Tibial artery (tissue), 4 donors: ENCODE measurements around the gene RAD51B.
"Not testable (repeated sequence)": the region's sequence is repeated elsewhere in the genome, so short reads cannot be mapped to it uniquely, and the experiment has no call there.

Source experiments
- DNase-seq, 2 donors: peaks; one replicate each; pipeline ENCODE4 v3.0.0-alpha.2; 2019
- H3K27ac ChIP-seq, 2 donors: fragments of 200-600 bp; sonication (generic) in 1 of 2; 1 replicate in 1 of 2; 2 replicates in 1 of 2; pipeline ENCODE4 v1.5.1; 2018 to 2019; ENCODE audit warnings: mild to moderate bottlenecking in 1 of 2
- H3K27me3 ChIP-seq, 2 donors: fragments of 200-600 bp; sonication (generic) in 1 of 2; one replicate each; pipeline versions ENCODE4 v1.5.1 to v1.6.0; 2016 to 2019
- H3K36me3 ChIP-seq, 3 donors: fragments of 200-600 bp; sonication (generic) in 2 of 3; one replicate each; pipeline ENCODE4 v1.5.1; 2016 to 2019; ENCODE audit warnings: mild to moderate bottlenecking in 2 of 3
- H3K4me1 ChIP-seq, 4 donors: fragments of 200-600 bp; sonication (generic) in 2 of 4; 1 replicate in 3 of 4; 2 replicates in 1 of 4; pipeline ENCODE4 v1.5.1; 2016 to 2019
- H3K4me3 ChIP-seq, 2 donors: fragments of 200-600 bp; sonication (generic) in 1 of 2; 1 replicate in 1 of 2; 2 replicates in 1 of 2; pipeline ENCODE4 v1.5.1; 2018 to 2019; ENCODE audit warnings: mild to moderate bottlenecking in 2 of 2
- H3K9me3 ChIP-seq, 3 donors: fragments of 200-600 bp; sonication (generic) in 1 of 3; one replicate each; pipeline ENCODE4 v1.5.1; 2016 to 2019
- intact Hi-C: fragments of 100-400 bp; cut with DNase I; formaldehyde crosslinking; loops from one replicate; pipeline ENCODE4 v1.15.0; 2023; ENCODE audit warnings: low total_unique reads
- TF ChIP-seq, protein P1 (sequence below), 2 experiments: fragments of 200-600 bp in 1 of 2; fragments of 450-650 bp in 1 of 2; IDR thresholded peaks; one replicate each; pipeline ENCODE4 v1.5.1; 2017 to 2019; ENCODE audit warnings: antibody characterized with exemption in 2 of 2, mild to moderate bottlenecking in 1 of 2, moderate library complexity in 1 of 2

Gene RAD51B

DNA sequence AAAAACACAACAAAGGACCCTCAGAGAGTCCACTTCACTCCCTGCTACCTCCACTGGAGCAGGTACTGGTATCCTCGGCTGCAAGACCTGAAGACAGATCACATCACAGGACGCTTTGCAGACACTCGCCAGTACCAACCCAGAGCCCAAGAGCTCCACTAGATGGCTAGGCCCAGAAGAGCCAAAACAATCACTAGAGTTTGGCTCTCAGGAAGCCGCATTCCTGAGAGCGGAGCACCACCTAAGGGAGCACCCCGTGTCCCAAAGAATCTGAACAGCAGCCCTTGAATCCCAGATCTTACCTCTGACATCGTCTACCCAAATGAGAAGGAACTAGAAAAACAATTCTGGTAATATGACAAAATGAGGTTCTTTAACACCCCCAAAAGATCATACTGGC lies 399.8 kb downstream of the RAD51B start:
- Histone ChIP-seq H3K4me1 (peaks cover 0 to 29% (median 7%) of the 10 kb centered on the region in 4 donors), H3K27ac (no peak overlapping the region), H3K27me3 (no peaks in the 10 kb centered on the region), H3K4me3 (no peak overlapping the region), H3K9me3 (no peaks in the 10 kb centered on the region), H3K36me3 (no peaks in the 10 kb centered on the region)
- no peak for DNase-seq
- TF ChIP-seq, protein P1, sequence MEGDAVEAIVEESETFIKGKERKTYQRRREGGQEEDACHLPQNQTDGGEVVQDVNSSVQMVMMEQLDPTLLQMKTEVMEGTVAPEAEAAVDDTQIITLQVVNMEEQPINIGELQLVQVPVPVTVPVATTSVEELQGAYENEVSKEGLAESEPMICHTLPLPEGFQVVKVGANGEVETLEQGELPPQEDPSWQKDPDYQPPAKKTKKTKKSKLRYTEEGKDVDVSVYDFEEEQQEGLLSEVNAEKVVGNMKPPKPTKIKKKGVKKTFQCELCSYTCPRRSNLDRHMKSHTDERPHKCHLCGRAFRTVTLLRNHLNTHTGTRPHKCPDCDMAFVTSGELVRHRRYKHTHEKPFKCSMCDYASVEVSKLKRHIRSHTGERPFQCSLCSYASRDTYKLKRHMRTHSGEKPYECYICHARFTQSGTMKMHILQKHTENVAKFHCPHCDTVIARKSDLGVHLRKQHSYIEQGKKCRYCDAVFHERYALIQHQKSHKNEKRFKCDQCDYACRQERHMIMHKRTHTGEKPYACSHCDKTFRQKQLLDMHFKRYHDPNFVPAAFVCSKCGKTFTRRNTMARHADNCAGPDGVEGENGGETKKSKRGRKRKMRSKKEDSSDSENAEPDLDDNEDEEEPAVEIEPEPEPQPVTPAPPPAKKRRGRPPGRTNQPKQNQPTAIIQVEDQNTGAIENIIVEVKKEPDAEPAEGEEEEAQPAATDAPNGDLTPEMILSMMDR (IDR thresholded peaks at IDR 0.05): no peak
- intact Hi-C loops: no loop called here

DNA sequence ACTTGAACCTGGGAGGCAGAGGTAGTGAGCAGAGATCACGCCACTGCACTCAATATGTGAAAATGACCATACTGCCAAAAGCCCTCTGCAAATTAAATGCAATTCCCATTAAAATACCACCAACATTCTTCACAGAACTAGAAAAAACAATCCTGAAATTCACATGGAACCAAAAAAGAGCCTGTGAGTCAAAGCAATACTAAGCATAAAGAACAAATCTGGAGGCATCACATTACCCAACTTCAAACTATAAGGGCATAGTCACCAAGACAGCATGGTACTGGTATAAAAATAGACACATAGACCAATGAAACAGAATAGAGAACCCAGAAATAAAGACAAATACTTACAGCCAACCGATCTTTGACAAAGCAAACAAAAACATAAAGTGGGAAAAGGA lies 401.5 kb downstream of the RAD51B start:
- peaks cover 0 to 21% (median 6%) of the 10 kb centered on the region in 4 donors for H3K4me1 ChIP-seq
- intact Hi-C loops, H3K27ac ChIP-seq, H3K27me3 ChIP-seq, H3K4me3 ChIP-seq, H3K9me3 ChIP-seq, H3K36me3 ChIP-seq, DNase-seq: not testable (repeated sequence)

DNA sequence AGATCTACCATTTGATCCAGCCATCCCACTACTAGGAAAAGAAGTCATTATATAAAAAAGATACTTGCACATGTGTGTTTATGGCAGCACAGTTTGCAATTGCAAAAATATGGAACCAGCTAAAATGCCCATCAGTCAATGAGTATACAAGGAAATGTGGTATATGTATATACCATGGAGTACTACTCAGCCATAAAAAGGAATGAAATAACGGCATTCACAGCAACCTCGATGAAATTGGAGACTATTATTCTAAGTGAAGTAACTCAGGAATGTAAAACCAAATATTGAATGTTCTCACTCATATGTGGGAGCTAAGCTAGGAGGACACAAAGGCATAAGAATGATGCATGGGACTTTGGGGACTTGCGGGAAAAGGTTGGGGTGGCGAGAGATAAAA lies 402.6 kb downstream of the RAD51B start:
- intact Hi-C loops: no loop called here

DNA sequence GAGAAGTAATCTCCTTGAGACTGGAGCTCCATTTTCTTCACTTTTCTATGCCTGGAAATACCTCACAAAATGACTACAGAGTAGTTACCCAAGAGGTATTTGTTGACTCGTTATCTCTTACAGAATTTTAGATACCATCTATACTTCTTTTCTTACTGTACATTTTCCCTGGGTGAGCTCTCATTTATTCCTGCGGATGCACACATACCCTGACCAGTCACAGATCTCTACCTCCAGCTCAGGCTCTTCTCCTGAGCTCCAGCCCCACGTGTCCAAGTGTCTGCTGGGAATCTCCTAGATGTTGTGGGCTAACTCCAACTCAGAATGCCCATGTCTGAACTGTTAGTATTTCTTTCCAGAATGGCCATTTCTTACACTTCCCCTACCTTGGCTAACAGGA lies 403.1 kb downstream of the RAD51B start:
- Histone ChIP-seq H3K4me1 (peaks cover 0 to 16% (median 3%) of the 10 kb centered on the region in 4 donors), H3K4me3 (no peak overlapping the region), H3K27ac (no peak overlapping the region), H3K36me3 (no peaks in the 10 kb centered on the region), H3K9me3 (no peaks in the 10 kb centered on the region), H3K27me3 (no peaks in the 10 kb centered on the region)
- TF ChIP-seq, protein P1 (IDR thresholded peaks at IDR 0.05): no peak
- intact Hi-C loops: no loop called here
- DNase-seq: no peak

More for the DNA sequence above, 402.6 kb downstream of the RAD51B start:
- H3K27ac ChIP-seq: no peak overlapping the region
- H3K9me3 ChIP-seq: no peaks in the 10 kb centered on the region
- no peaks in the 10 kb centered on the region for H3K36me3 ChIP-seq
- H3K4me1 ChIP-seq: peaks cover 0 to 21% (median 5%) of the 10 kb centered on the region in 4 donors
- H3K4me3 ChIP-seq: no peak overlapping the region
- H3K27me3 ChIP-seq: no peaks in the 10 kb centered on the region
- DNase-seq: no peak
- TF ChIP-seq, protein P1 (IDR thresholded peaks at IDR 0.05): no peak

DNA sequence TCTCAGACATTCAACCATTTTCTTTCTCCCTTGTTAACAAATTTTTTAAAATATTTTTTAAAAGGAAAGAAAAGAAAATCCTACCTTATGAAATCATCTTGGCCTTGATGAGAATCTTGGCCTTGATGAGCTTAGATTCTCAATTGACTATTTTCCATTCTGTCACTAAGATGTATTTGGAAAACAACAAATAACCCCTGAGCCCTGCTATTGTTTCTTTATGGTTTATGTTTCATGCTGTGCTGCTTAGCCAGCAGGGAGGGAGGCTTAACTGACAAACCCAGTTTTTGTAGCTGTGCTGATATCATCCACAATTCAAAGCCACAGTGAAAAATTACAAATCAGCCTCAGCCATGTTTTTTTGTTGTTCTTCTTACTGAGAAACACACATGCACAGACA lies 404.1 kb downstream of the RAD51B start:
- DNase-seq: no peak
- H3K27ac ChIP-seq: no peak overlapping the region
- H3K9me3 ChIP-seq: no peaks in the 10 kb centered on the region
- TF ChIP-seq, protein P1 (IDR thresholded peaks at IDR 0.05): no peak
- intact Hi-C loops: no loop called here
- H3K4me1 ChIP-seq: peaks cover 0 to 10% (median 0%) of the 10 kb centered on the region in 4 donors
- no peak overlapping the region for H3K4me3 ChIP-seq
- H3K27me3 ChIP-seq: no peaks in the 10 kb centered on the region
- no peaks in the 10 kb centered on the region for H3K36me3 ChIP-seq

DNA sequence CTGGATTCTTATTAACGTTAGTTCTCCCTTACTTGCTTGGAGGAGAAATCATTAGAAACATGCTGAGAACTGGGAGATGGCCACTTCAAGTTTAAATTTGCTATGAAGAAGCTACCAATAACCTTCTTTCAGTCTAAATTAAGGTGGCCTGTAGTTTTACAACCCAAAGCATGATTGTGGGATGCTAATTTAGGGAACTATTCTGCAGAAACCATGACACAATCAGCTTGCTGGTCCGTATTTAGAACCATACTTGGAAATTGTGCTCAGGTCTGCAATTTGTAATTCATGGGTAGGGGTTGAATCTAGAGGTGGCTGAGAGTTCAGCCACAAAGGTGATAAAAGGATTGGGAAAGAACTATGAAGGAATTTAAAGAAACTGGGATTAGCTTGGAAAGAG lies 405.7 kb downstream of the RAD51B start:
- Histone ChIP-seq H3K9me3 (no peaks in the 10 kb centered on the region), H3K27ac (no peak overlapping the region), H3K27me3 (no peaks in the 10 kb centered on the region), H3K4me3 (no peak overlapping the region), H3K36me3 (no peaks in the 10 kb centered on the region), H3K4me1 (peaks cover 0 to 5% (median 0%) of the 10 kb centered on the region in 4 donors)
- TF ChIP-seq, protein P1 (IDR thresholded peaks at IDR 0.05): no peak
- intact Hi-C loops: no loop called here
- DNase-seq: no peak
